HFF-Myc (cell line): Measurements from ENCODE around the gene BRD7.

Experiments used
- DNase-seq: peaks from one replicate; pipeline ENCODE4 v3.0.0-alpha.2; 2011; ENCODE audit warnings: low read depth; ENCODE audit errors: extremely low read depth
- H3K4me3 ChIP-seq: replicated peaks from 2 replicates; pipeline ENCODE4 v1.5.1; 2011; ENCODE audit warnings: low read depth, mild to moderate bottlenecking, control low read depth, low read length
- CTCF ChIP-seq: IDR thresholded peaks from 2 replicates; pipeline ENCODE4 v1.5.1; 2012; ENCODE audit warnings: mild to moderate bottlenecking, low read depth, low read length, control low read depth; ENCODE audit errors: missing control alignments

BRD7 gene

GRCh38 chr16:50304467-50305440, 64.0 kb downstream of the BRD7 start:
- no peak for TF ChIP-seq CTCF
- H3K4me3 ChIP-seq, result no peak overlapping the region
- no peak for DNase-seq

GRCh38 chr16:50303605-50304466, 65.0 kb downstream of the BRD7 start:
- DNase-seq, result no peak
- no peak overlapping the region for H3K4me3 ChIP-seq
- TF ChIP-seq CTCF, result no peak

DNA sequence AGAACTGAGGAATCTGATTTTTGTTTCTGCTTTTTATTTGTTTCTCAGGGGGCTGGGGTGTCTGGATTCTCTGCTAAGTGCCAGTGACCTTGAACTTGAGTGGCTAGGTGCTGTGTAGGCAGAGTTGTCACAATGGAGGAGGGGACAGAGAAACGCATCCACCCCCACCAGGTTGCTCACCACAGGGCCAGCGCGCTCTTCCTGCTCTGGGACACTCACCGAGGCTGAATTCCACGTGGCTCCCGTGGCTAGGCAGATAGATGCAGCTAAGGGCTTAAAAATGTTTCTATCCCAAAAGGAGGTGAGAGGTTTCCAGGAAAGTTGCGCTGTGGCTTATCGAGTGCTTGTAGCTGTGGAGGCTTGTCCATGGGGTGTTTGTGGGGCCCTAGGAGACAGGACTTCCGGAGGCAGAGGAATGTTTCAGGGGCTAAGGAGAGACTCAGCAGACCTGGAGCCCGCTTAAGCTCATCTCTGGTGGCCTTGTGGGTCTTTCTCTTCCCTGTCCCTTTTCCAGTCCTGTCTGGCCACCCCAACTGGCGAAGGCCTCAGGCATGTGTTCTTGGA, 65.7 kb downstream of the BRD7 start:
- no peak for TF ChIP-seq CTCF
- DNase-seq, result no peak

GRCh38 chr16:50302472-50303005, 66.2 kb downstream of the BRD7 start:
- no peak for TF ChIP-seq CTCF
- DNase-seq, result no peak
- H3K4me3 ChIP-seq, result no peak overlapping the region

More for the DNA sequence above, 65.7 kb downstream of the BRD7 start:
- H3K4me3 ChIP-seq, result no peak overlapping the region

GRCh38 chr16:50301626-50302471, 66.9 kb downstream of the BRD7 start:
- no peak for DNase-seq
- no peak for TF ChIP-seq CTCF
- no peak overlapping the region for H3K4me3 ChIP-seq
